GM18519 (cell line): Measurements from ENCODE around the gene ANKRD23.
"Not testable (repeated sequence)": the region's sequence is repeated elsewhere in the genome, so short reads cannot be mapped to it uniquely, and the experiment has no call there.

ENCODE experiments used
- ATAC-seq: cut with Tn5 transposase; IDR thresholded peaks from one replicate; pipeline ENCODE4 v1.9.1; 2021; ENCODE audit warnings: mild to moderate bottlenecking, moderate library complexity; ENCODE audit not compliant: unreplicated experiment, low FRiP score

ANKRD23 gene

DNA sequence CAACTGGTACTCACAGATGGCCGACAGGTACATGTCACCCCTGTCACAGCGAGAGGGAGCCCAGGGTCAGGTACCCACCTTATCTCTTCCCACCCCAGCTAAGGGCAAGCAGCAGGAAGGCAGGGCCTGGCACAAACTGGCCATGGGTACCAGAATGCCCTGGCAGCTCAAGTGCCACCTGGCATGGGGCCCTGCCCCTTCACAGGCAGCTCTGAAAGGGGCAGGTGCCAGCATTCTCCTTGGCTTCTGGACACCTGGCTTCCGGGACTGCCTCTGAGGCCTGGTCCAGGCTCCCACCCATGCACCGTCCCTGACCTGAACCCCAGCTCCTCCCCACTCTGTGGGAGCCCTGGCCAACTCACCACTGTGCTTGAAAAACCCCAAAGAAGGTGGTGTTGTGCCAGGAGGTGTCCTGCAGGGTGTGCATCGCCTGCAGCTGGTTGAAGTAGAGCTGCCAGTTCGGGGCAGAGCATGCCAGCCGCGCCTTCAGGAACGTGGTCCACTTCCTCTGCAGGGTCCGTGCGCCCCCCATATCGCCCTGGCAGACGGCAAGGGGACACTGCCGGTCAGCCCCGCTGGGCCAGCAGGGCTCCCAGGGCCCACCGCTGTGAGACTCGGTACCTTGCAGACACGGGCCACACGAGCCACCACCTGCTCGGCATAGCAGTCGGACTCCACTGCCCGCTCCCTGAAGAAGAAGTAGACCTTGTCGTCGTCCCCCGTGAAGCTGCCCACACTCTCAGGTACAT is 20.7 kb upstream of the ANKRD23 start:
- ATAC-seq: no peak

DNA sequence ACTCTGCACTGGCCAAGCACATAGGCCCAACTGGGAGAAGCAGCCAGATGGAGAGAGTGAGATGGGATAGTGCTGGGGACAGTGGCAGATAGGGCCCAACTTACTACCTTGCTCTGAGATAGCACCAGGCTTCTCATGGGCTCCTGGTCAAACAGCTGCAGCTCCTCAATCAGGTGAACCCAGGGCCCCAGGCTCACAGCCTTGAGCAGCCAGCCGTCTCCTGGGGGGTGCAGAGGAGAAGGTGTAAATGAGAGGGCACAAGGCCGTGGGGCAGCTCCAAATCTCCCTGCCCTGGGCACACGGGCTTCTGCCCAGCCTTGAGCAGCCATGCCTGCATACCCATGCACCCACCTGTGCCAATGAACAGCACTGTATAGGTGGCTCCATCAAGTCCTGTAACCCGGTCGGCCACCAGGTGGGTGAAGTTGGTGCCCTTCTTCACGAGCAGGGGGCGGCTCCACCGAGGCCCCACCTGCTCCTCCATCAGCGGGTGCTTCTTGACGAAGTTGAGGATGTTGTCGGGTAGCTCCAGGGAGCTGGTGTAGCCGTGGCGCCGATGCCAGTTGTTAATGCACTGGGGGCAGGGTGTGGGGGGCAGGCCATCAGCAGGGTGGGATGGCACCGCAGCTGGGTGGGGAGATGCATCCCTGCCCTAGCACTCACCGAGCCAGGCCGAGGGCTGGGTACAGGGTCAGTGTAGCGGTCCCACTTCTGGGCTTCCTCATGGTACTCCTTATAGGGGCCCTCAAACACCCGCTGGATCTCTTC is 19.9 kb upstream of the ANKRD23 start:
- no peak for ATAC-seq

DNA sequence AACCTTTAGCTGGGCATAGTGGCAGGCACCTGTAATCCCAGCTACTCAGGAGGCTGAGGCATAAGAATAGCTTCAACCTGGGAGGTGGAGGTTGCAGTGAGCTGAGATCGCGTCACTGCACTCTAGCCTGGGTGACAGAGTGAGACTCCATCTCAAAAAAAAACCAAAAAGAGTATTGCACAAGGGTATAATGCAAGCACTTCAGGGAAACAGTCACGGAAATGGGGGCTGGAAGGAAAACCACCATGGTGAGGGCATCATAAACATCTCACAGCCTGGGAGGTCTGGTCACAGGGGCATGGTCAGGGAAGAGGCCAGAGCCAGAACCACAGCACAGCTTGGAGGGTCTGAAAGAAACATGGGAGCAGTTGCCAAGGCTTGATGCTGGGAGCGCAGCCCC is 19.2 kb upstream of the ANKRD23 start:
- ATAC-seq: not testable (repeated sequence)

DNA sequence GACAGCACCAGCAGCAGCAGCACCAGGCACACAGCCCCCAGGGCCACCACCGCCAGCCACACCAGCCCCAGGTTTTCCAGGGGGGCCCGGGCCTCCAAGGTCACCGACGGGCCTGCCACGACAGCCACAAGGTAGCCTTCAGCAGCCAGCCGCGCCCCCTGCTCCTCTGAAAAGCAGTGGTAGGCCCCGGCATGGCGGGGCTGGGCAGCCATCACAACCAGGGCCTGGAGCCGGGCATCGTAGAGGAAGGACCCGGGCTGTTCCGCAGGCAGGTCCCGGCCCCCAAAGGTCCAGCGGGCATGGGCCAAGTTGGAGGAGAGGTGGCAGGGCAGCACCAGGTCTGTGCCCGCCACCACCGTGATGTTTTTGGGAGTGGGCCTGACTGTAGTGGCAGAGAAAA is 17.3 kb upstream of the ANKRD23 start:
- ATAC-seq: no peak

DNA sequence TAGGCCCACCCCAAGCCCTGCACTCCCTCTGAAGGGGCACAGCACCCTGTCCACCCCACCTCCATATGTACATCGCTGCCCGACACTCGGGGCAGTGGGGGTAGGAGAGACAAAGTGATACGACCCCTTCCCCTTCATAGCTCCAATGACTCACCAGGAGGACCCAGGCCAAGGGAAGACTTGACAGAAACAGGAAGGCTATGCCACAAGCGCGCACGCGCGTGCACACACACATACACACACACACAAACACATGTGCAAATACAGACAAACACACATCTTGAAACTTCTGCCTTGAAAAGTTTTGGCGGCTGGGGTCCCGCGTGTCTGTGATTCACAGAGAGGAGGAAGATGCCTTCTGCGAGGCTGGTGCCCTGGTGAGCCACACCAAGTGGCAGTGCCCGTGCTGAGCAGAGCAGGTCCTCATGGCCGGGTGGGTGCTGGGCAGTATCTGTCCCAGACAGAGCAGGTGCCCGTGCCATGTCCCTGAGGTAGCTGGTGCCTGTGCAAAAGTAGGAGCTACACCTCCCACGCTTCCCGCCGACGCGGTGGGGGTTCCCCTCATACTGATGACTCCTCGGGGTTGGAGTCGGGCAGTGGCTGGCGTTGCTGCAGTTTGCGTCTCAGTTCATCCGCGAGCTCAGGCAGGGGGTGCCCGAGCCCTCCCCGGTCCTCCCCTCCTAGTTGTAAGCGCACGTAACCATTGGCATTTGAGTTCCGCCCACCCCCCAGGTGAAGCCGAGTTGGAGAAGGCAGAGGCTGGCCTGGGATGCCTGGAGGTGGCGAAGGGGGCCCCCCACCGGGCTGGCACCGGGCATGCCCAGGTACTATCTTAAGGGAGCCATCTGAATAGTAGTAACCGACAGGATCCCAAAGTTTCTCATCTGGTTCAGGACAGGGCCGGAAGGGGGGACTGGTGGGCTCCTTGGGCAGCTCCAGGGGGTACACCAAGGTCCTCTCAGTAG is 16.5 kb upstream of the ANKRD23 start:
- no peak for ATAC-seq

DNA sequence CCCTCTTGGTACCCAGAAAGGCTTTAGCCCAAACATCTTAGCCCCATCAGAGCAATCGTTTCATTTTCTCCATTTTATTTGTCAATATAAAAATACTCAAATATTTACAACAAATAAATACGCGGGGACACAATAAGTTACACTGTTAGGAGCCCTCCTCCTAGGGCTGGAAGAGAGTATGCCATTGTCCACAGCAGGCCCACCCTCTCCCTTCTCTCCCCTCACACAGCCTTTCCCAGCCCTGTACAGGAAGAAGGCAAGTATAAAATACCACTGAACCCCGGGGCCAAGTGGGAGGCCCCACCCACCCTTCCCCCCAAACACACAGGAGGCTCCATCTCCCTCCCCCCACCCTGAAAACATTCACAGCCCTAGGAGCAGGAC is 15.9 kb upstream of the ANKRD23 start:
- ATAC-seq: no peak

DNA sequence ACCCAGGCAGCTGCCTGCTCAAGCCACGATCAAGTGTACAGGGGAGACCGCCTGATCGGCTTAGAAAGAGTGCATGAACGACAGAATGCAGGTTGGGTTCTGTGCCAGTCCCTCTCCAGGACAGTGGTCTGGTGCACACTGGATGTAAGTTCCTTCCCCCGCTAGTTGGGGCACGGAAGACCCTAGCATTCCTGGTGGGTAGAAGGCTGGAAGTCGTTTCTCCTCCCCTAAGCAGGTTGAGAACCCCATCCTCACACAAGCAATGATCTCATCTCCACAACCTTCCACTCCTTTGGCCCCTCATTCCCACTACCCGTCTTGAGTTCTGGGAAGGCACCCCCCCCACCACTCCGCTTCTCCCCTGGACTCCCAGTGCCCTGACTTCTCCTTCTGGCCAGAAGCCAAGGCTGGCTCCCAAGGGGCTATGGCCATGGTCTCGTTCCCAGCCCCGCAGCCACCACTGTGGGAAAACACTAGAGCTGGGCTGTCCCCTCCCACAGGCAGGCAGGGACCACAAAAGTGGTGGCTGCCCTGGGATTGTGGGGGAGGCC is 15.4 kb upstream of the ANKRD23 start:
- ATAC-seq: no peak

DNA sequence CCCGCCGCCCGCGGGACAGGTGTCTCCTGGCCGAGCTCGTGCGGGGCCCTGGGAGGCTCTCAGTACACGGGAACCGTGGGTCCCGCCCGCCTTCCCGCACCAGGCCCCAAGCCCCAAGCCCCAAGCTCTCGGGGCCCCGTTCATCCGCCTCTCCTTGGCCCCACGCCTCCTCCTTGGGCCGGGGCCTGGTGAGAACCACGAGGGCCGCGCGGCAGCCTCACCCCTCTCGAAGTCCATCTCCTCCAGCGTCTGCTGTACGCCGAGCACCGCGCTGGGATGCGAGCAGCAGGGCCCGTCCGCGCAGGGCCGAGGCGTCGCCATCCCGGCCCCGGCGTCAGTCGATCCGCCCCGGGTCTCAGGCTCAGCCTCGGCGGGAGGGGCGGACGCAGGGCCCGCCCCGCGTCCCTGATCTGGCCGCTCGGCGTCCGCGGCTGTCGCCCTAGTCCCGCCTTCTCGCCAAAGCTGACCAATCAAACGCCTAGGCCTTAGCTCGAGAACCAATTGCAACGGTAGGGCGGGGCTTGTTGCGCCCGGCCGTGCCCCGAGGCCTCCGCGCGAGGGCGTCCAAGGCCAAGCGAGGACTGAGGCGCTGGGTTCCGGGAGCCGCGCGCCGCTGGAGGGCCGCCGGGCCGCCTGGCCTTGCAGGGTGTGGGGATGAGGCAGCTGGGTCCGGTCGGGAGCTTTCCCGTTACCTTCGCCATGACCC is 14.0 kb upstream of the ANKRD23 start, which contains the start of gene ANKRD39:
Gene ANKRD39 (minus strand): TSS at position 350 of the 706 bp plus-strand sequence. CDS start 29 bp downstream, at position 321.
- ATAC-seq: peak; percentile 88

DNA sequence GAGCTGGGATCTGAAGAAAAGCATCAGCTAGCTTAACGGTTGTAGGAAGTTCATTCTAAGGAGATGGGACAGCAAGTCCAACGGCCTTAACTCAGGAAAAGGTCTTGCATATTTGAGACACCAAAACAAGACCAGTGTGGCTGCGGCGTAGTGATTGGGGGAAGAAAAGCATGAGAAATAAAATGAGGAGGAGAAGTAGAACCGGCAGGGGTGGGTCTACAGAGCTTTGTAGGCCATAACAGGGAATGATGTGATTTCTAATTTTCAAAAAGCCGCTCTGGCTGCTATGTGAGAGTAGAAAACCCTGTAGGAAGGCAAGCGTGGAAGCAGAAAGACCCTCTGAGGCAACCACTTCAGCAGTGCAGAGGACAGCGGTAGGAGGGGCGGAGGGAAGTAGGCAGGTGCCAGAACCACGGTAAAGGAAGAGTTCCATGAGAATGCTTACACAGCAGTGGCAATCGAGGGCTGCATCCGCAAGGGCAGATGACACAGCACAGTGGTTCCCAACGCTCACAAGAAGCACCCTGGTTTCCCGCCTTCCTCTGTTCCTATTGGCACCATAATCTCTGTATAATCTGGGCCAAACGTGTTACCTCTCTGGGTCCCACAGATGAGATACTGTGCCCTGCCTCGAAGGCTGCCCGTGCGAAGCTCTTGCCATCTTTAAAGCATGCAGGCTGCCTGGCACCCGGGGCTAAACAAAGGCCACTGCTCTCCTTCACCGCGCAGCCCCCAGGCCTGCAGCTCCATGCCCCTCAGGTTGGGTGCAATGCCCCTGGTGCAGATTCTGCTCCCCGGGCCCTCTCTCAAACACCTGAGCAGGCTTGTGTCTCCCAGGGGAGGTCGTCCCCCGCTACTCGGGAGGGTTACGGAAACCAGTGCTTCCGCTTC is 13.2 kb upstream of the ANKRD23 start:
- no peak for ATAC-seq

DNA sequence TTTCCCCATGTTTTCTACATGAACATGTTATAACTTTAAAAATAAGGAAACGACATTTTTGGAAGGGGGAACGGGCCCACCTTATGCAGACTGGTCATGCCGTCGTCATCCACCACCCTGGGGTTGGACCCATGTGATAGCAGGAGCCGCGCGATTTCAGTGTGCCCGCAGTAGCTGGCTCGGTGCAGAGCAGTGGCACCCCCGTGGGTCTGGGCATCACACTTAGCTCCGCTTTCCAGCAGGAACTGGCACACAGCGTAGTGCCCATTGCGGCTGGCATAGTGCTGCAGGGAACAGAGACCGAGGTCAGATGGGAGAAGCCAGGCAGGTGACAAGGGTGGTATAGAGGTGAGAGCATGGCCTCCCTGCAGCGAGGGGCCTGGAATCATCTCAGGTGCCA is 9.5 kb upstream of the ANKRD23 start:
- ATAC-seq: no peak

DNA sequence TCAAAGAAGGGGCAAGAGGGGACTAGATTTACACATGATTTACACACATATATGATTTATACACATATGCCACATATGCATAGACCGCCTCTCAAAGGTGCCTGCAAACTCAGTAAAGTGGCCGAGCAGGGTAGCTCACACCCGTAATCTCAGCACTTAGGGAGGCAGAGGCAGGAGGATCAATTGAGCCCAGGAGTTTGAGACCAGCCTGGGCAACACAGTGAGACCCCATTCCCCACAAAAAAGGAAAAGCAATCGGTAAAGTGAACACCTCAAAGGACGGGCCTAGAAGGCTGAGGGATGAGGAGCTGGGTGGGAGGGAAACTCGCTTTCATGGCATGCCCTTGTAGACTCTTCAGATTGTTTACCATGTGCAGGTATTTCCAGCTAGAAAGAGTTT is 8.8 kb upstream of the ANKRD23 start:
- no peak for ATAC-seq

DNA sequence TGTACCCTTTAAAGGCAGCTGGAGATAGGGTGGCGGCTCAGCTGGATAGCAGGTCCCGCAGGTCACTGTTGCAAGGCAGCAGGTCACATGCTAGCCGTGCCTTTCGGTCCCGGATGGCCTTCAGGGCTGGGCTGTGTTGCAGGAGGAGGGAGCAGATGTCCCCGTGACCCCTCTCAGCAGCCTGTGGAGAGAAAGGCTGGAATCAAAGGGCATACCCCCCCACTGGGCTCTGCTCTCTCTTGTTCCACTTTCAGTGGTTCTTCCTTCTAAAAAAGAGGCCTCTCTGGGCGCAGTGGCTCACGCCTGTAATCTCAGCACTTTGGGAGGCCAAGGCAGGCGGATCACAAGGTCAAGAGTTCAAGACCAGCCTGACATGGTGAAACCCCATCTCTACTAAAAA is 4.4 kb upstream of the ANKRD23 start:
- no peak for ATAC-seq

DNA sequence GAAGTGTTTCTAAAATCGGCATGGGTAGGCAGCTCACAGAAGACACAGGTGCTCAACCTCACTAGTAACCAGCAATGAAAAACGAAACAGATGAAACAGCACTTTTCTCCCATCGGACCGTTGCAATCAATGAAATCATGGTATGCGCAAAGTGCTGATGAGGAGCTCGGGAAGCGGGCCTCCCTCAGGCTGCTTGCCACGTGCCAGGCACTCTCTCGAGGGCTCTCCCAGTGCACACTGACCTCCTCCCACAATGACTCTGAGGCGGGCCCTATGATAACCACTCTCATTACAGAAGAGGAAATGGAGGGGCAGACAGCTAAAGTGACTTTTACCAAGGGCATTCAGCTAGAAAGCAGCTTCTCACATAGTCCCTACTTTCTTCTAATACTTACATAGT is 3.8 kb upstream of the ANKRD23 start:
- ATAC-seq: no peak

DNA sequence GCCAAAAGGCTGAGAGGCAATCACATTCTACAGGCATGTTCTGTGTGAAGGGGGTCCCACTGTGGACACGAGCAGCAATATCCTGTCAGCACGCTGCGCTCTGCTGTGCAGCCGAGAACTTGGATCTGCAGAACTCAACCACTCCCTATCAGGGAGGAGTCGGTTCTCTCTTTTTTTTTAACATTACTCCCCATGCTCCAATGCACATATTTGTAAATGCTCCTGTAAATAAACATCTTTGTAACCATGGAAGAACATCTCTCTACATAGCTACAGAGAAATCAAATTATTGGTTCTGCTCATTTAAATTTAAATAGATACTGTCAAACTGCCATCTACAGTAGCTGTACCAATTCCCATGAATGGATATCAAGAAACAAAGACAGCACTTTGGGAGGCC is 3.0 kb upstream of the ANKRD23 start:
- ATAC-seq: no peak

DNA sequence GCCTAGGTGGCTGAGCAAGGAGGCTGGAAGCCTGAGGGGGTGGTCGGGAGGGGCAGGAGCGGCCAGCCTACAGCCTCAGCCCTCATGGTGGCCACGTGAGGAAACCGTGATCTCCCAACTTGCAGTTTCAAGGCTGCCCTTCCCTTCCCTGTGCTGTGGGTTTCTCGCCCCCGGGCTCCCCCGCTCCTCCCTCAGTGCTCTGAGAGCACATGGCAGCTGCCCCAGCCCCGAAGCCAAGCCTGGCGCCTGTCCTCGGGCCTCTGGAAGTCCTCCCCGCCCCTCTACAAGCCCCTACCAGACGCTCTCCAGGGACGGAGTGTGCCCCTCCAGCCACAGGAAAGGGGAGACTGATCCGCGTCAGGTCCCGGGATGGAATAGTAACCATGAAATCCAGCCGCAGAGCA is 586 bp upstream of the ANKRD23 start:
- no peak for ATAC-seq

DNA sequence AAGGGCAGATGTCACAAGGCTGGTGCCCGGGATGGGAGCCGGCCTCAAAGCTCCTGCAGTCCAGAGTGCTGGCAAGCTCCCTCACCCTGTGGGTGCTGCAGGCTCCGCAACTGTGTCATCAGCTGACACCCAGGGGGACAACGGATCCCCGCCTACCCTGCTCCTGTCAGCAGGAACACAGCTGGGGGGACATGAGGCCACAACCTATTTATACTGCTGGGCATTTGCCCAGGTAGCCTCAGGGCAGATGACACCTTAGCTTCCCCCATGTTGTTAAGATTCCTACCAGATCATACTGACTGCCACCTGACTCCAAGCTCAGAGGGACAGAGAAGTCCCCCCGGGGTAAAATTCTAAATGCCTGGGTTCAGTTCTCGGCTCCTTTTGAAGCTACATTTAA is 1.2 kb downstream of the ANKRD23 start:
- ATAC-seq: no peak

DNA sequence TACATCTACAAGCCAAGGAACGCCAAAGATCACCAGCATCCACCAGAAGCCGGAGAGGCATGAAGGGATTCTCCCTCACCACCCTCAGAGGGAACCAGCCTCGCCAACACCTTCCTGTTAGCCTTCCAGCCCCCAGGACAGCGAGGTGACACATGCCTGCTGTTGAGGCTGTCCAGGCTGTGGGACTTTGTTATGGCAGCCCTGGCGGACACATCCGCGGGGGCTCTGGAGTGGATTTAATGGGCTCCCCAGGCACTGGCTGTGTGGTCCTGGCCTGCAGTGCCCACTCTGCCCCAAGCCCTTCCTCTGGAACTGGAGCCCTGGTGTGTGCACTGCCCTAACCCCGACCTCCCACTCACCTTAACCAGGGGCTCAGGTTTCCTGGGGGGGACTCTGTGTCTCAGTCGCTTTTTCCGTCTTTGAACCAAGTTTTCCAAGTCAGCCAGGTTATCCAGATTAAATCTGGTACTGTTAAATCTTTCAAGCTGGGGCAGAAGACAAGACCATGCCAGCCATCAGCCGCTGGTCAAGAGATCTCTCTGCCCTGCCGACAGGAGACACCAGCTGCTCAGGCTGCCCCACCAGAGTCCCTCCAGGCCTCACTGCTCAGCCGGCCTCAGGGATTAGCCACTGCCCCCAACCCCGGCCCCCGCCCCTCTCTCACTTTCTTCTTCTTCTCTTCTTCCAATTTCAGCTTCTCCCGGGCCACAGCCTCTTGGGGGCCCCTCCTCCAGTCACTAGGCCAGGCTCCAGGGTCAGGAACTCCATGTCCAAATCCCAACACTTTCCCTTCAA is 1.9 kb downstream of the ANKRD23 start:
- no peak for ATAC-seq
